Suppressor macrophage treated with lipopolysaccharide for 1 hour (primary cell): Measurements from ENCODE around the gene PREP.

Experiments
- DNase-seq, 3 donors: peaks; one replicate each; pipeline ENCODE4 v3.0.0-alpha.2; 2020 to 2022

The PREP gene

GRCh38 chr6:105304825-105305224, 98.1 kb downstream of the PREP start:
- DNase-seq: no peak

DNA sequence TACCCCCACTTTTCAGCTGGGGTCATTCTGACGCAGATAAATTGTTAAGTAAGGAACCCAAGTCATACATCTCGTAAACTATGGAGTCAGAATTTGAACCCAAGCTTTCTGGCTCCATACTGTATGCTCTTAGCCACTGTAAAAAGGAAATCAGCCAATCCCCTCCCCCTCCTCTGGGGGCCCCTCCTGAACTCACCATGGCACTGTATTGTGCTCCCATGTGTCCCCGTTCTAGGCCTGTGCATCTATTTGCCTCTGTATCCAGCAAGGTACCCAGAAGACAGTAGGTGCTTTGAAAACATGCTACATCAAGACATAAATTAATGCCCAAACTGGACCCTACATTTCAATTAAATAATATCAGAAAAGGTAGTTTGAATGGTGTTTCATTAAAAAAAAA, 98.5 kb downstream of the PREP start:
- no peak for DNase-seq

- DNase-seq: no peak
Measured at GRCh38 chr6:105302617-105303128, 100.2 kb downstream of the PREP start.

DNA sequence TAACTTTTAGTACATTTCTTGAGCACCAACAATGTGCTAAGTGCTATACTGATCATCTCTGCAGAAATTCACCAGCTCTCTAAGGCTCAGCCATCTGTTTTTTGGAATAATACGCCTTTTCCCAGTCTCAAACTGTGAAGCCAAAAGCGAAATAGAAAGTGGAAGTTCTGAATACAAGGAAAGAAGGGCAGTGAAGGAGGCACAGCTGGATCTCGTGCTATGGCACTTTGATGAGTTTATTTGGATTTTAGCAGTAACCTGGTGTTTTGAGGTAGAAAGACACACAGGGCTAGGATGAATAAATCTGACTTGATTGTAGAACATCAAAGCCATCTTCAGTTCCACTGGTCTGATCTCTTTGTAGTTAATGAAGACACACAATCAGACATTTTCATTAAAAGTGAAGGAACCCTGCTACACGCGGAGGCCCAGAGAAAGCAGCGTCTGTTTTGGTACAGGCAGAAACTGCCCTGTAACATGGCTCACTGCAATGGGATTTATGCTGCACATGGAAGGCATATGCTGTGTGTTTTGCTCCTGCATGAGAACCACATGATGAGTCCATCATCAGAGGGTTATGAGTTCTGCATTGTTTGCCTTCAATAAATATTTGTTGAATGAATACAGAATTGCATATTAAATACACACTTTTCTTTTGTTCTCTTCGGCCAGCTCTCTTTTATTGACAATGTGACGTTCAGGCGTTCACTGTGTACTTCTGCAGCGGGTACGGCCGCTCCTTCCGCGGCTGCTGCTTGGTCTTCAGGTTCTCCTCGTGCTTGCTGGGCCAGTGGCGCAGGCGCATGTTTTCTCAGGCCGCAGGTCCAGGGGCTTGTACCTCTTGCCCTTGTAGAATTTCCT, 100.9 kb downstream of the PREP start:
- DNase-seq: no peak

GRCh38 chr6:105301072-105301503, 101.8 kb downstream of the PREP start:
- no peak for DNase-seq

DNA sequence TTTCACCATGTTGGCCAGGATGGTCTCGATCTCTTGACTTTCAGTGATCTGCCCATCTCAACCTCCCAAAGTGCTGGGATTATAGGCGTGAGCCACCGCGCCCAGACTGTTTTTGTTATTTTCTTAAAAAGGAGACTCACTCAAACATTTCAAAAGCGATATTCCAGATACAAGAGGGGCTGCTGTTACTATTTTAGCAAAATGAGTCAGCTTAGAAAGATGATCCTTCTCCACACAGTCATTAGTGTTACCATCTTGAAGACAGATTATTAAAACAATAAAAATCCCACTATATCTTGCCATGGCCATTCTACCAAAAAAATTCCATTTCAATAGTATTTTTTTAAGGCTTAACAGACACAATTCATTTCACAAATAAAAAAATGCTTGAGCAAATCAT, 102.8 kb downstream of the PREP start:
- DNase-seq: no peak

DNA sequence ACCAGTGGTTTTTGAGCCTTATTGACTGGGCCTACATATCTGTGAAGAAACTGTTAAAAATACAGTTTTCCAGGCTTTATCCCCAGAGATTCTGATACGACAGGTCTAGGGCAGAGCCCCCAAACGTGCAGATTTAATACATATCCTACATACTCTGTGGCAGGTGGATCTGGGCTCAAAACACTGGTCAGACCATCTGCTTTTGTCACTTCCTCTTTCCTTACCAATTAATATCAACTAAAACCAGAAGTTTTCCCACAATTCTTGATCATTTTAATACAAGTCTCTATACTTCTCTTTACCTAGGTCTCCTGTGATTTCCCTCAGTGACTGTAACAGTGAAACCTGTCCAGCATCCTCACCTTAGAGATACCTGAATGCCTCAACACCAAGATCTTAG, 108.8 kb downstream of the PREP start:
- DNase-seq: no peak

- no peak for DNase-seq
Measured at GRCh38 chr6:105292689-105293339, 110.1 kb downstream of the PREP start.

- DNase-seq: no peak
Measured at GRCh38 chr6:105291525-105291924, 111.4 kb downstream of the PREP start.

DNA sequence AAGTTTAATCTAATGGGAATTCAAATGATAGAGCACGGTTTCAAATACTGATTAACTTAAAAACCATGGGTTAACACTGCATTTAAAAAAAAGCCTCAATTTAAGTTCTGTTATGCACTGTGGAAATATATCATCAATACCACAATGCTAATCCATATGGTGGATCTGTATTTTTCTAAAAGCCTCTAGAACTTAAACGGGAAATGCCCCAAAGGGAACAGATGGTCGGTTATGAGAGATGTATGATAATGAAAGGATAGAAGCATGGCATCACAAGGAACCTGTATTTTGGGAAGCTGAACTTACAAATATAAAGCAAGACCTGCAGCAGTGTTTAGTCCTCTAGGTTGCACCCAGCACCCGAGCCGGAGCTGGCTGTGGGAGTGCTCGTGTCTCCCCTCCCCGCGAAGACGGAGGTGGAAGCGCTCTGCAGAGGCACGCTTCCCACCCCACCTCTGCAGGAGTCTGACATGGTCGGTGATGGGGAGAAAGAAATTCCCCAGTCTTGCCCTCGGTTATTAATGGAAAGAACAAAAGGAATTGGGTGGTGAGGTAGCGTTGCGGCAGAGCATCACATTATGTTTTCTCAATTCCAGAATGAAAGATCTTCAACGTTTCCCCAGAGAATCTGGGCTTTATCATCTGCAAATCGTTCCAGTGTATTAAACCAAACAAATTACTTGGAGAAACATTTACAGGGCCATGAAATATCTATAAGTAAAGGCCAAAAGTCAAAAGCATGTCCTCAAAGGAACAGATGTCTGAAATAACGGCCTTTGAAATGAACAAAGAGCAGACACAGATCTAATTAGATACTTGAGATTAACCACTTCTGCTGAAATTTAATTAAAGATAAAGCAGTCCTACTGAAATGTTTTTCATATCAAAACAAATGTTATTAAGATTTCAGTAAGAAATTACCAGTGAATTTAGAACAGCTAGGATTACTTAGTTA, 120.0 kb downstream of the PREP start:
- DNase-seq: no peak

- no peak for DNase-seq
Measured at GRCh38 chr6:105280033-105280432, 122.8 kb downstream of the PREP start.

DNA sequence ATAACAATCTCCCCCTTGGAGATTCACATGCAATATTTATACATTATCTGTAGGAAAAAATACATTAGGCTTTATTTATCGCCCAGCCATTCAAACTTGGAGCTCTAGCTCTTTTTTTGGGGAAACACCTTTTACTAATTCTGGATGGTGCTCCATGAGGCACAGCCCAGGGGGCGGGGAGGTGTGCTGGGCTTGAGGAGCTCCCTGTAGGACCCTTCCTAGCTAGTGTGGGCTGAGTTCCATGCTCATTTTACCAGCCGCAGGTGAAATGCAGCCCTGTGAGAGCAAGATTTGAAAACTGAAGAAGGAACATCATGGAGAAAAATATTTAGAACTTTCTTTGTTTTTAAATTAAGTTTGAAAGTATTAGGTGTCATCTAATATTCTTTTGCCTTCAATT, 123.4 kb downstream of the PREP start:
- no peak for DNase-seq

- DNase-seq: no peak
Measured at GRCh38 chr6:105278813-105279212, 124.1 kb downstream of the PREP start.

GRCh38 chr6:105278035-105278434, 124.8 kb downstream of the PREP start:
- no peak for DNase-seq

DNA sequence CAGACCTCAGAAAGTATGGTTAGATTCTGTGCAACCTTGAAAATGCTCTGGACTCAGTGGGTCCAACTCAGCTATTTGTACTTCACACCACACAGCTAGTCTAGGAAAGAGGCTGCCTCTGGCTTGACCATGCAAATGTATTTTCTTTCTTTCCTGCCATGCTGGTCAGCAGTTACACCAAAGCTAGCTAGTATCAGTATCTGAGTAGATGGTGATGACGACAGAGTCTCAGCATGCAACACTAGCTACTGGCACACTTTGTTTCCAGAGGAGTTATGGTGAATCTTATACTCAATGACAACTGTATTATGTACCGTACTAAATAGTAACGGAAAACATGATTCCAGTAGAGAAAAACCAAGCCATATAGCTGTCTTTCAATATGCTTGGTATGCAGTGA, 126.5 kb downstream of the PREP start:
- DNase-seq: no peak

GRCh38 chr6:105275542-105275941, 127.3 kb downstream of the PREP start:
- no peak for DNase-seq

DNA sequence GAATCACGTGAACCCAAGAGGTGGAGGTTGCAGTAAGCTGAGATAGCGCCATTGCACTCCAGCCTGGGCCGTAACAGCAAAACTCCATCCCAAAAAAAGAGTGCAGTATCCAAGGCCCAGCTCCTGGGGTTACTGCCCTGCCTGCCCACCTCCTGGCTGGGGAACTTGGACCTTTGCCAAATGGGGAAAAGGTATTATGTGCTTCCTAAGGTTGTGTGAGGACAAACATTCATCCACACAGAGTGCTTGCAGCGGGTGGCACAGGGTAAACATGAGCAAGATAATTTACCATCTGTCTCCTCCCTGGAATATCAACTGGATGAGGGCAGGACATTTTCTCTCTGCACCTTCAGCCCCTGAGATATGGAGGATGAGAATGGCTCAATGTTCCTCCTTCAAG, 128.2 kb downstream of the PREP start:
- no peak for DNase-seq

GRCh38 chr6:105273589-105273988, 129.3 kb downstream of the PREP start:
- no peak for DNase-seq

DNA sequence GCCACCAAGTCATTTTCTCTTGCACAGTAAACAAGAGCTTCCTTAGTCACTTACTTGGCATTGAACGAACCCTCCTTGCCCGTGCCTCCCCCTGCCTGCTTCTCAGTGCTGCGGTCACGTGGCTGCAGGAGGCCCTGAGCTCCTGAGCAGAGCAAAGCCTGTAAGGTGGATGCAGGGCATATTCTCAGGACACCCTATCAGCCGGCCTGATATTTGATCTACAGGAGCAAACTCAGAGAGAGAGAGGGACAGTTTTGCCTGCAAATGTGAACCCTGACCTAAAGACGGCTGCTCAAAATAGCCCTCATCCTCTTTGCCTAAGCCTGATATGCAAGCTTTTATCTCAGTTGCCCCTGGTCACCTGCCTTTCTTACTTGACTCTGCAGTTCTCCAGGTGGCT, 130.1 kb downstream of the PREP start:
- DNase-seq: no peak

DNA sequence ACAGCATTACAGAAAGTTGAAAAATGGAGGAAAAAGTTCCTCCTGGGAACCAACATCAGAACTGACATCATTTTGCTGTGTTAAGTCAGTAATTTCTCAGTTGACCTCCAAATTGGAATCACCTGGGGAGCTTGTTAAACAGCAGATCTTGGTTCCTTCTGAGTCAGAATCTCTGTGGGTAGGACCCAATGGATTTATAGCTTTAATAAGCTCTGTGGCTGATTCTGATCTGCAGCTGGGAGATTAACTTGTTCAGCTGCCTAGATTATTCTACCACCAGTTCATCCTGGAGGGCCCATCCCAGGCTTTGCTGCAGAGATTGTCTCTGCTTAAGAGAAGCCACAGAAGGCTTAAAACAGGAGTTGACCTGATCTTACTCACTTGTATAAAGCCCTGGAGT, 132.4 kb downstream of the PREP start:
- DNase-seq: no peak

DNA sequence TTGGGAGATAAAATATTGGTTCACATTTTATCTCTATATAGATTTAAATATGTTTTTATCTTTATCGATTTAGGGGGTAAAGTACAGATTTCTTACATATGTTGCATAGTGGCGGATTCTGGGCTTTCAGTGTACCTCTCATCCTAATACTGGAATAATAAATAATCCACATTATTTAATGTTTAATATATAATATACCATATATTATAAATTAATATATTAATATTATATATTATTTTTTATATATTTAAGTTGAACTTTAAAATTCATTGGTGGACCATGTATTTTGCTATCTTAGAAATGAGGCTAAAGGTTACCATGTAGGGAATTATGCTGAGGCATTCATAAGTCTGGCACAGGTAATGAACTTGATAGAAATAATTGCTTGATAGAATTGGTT, 133.5 kb downstream of the PREP start:
- DNase-seq: no peak

- DNase-seq: no peak
Measured at GRCh38 chr6:105263685-105264610, 138.9 kb downstream of the PREP start.
